HL-60 (cell line): ENCODE data around the gene ARHGAP26.

ENCODE experiments used
- TF ChIP-seq, protein P1 (sequence below): IDR thresholded peaks from one replicate; pipeline ENCODE4 v1.5.1; 2011; ENCODE audit warnings: low read length, control low read depth, inconsistent platforms; ENCODE audit not compliant: insufficient read depth
- TF ChIP-seq, protein P2 (sequence below): IDR thresholded peaks from 2 replicates; pipeline ENCODE4 v1.6.1; 2012; ENCODE audit warnings: low read depth; ENCODE audit not compliant: insufficient replicate concordance

DNA sequence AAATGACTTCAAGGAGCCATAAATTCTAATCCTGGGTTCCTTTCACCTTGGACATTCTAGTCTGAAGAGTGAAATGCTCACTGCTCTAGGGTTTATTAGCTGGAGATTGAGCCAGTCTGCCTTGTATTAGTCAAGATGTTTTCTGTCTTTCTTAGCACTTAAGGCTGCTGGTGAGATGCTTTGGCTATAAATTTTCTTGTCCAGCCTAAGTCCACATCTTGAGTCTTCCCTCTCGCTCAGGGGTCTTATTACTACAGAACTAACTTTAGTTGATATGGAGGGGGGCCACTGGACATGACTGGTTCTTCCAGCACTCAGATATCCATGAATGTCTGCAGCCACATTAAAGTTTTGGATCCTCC, 316.4 kb downstream of the ARHGAP26 start:
- TF ChIP-seq, protein P1, sequence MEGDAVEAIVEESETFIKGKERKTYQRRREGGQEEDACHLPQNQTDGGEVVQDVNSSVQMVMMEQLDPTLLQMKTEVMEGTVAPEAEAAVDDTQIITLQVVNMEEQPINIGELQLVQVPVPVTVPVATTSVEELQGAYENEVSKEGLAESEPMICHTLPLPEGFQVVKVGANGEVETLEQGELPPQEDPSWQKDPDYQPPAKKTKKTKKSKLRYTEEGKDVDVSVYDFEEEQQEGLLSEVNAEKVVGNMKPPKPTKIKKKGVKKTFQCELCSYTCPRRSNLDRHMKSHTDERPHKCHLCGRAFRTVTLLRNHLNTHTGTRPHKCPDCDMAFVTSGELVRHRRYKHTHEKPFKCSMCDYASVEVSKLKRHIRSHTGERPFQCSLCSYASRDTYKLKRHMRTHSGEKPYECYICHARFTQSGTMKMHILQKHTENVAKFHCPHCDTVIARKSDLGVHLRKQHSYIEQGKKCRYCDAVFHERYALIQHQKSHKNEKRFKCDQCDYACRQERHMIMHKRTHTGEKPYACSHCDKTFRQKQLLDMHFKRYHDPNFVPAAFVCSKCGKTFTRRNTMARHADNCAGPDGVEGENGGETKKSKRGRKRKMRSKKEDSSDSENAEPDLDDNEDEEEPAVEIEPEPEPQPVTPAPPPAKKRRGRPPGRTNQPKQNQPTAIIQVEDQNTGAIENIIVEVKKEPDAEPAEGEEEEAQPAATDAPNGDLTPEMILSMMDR = no peak
- TF ChIP-seq, protein P2, sequence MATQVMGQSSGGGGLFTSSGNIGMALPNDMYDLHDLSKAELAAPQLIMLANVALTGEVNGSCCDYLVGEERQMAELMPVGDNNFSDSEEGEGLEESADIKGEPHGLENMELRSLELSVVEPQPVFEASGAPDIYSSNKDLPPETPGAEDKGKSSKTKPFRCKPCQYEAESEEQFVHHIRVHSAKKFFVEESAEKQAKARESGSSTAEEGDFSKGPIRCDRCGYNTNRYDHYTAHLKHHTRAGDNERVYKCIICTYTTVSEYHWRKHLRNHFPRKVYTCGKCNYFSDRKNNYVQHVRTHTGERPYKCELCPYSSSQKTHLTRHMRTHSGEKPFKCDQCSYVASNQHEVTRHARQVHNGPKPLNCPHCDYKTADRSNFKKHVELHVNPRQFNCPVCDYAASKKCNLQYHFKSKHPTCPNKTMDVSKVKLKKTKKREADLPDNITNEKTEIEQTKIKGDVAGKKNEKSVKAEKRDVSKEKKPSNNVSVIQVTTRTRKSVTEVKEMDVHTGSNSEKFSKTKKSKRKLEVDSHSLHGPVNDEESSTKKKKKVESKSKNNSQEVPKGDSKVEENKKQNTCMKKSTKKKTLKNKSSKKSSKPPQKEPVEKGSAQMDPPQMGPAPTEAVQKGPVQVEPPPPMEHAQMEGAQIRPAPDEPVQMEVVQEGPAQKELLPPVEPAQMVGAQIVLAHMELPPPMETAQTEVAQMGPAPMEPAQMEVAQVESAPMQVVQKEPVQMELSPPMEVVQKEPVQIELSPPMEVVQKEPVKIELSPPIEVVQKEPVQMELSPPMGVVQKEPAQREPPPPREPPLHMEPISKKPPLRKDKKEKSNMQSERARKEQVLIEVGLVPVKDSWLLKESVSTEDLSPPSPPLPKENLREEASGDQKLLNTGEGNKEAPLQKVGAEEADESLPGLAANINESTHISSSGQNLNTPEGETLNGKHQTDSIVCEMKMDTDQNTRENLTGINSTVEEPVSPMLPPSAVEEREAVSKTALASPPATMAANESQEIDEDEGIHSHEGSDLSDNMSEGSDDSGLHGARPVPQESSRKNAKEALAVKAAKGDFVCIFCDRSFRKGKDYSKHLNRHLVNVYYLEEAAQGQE = no peak
